HG02884 (cell line): ENCODE measurements around the gene TEX14.
"Not testable (repeated sequence)": the region's sequence is repeated elsewhere in the genome, so short reads cannot be mapped to it uniquely, and the experiment has no call there.

ENCODE experiments used
- ATAC-seq: cut with Tn5 transposase; IDR thresholded peaks from one replicate; pipeline ENCODE4 v1.9.1; 2021; ENCODE audit warnings: mild to moderate bottlenecking, moderate library complexity; ENCODE audit not compliant: unreplicated experiment

Gene TEX14

GRCh38 chr17:58614859-58615459 lies 76.9 kb downstream of the TEX14 start:
- no peak for ATAC-seq

DNA sequence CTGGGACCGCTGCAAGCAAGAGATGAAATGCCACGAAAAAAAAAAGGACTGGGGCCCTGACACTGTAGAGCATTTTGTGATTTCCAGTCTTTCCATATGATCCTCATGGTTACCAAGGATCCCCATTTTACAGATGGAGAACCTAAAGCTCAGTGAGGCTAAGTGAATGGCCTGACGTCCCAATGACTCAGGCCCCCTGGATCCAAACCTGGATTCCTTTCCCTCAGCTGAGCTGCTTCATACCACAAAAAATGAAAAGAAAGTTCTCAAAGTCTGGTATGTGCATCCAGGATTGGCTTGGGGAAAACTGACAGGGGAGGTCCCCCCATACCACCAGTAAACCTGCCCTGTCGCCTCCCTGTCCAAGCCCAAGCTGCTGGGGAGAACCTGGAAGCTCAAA lies 80.5 kb downstream of the TEX14 start:
- no peak for ATAC-seq

DNA sequence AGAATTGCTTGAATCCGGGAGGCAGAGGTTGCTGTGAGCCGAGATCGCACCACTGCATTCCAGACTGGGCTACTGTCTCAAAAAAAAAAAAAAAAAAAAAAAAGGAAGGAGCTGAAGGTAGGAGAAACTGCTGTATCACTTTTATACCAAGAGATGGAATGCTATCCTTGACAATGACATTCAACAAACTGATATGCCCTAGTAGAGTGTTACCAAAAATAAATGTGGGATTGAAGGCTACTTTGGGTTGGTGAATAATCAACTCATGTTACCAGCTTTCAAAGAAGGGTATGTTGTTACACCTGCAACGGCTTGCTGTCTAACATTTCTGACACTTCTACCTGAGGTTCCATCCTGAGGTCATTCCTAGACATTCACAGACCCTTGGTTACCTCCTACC lies 84.9 kb downstream of the TEX14 start:
- no peak for ATAC-seq

DNA sequence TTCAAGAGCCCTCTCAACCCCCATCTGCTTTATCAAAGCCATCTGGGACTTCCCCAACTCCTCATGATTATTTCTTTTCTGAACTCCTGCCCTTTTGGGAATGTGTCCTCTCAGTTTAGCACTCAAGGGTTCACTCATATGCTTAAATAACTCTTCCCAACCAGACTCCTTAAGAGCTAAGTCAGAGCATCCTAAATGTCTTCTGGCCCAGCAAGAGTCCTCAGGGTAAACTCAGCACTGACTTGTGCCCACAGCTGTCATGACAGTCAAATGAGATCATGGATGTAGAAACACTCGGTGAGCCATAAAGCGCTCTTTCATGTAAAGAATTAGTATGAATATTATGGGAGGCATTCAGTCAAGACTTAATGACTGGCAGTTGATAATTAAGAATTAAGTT lies 85.9 kb downstream of the TEX14 start:
- ATAC-seq, result no peak

- ATAC-seq, result no peak
These were observed 86.4 kb downstream of the TEX14 start for GRCh38 chr17:58605470-58605869.

- no peak for ATAC-seq
These were observed 89.9 kb downstream of the TEX14 start for GRCh38 chr17:58601976-58602375.

DNA sequence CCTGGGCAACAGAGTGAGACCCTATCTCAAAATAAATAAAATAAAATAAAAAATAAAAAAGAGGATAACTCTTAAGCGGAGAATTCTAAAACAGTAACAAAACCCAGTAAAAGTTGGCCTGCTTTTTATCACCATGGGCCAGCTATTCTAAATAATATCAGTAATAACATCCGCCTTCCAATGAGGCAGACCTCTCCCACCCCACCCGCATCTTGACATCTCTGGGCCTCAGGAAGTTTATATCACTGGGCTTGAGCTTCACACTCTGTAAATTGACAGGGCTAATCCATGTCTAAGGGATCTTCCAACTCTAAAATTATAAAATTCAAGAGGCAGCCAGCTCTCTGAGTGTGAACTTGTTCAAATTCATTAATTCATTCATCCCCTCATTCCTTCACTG lies 94.5 kb downstream of the TEX14 start:
- ATAC-seq, result no peak

- ATAC-seq, result no peak
These were observed 96.6 kb downstream of the TEX14 start for GRCh38 chr17:58595194-58595792.

DNA sequence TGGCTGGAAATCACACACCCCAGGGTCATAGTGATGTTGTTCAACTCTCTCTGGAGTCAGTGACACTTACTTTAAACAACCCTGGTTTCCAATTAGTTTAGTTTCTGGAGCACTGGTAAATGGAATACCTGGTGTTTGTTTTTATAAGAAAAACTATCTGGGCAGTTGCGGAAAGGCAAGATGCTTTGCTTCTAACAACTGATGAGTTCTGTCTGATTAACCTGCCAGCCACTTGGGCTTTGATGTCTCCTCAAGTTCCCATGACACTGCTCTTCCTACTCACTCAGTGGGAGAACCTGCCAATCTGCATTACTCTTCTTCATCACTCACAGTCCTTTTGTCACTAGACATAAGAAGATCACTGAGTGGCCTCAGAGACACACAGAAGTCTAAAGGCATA lies 98.7 kb downstream of the TEX14 start:
- ATAC-seq, result no peak

DNA sequence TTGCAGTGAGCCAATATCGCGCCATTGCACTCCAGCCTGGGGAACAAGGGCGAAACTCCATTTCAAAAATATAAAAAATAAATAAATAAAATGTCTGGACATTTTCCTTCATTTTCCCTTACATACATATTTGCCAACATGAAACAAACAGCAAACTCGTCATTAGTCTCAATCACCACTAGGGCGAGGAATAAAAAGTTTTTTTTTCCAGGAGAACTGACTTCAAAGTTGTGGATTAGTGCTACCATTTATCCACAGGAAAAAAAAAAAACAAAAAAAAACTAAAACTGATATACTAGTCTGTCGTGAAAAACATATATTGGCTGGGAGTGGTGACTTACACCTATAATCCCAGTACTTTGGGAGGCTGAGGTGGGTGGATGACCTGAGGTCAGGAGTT lies 100.4 kb downstream of the TEX14 start:
- no peak for ATAC-seq

DNA sequence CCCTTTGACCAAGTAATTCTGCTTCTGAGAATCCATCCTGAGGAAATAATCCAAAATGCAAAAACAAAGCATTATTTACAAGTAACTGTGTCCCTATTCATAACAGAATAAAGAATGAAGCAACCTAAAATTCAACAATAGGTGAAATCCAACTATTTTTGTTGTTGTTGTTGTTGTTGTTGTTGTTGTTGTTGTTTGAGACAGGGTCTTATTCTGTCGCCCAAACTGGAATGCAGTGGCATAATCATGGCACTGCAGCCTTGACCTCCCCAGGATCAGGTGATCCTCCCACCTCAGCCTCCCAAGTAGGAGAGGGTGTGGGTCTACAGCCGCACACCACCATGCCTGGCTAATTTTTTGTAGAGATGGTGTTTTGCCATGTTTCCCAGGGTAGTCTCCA lies 101.5 kb downstream of the TEX14 start:
- no peak for ATAC-seq

DNA sequence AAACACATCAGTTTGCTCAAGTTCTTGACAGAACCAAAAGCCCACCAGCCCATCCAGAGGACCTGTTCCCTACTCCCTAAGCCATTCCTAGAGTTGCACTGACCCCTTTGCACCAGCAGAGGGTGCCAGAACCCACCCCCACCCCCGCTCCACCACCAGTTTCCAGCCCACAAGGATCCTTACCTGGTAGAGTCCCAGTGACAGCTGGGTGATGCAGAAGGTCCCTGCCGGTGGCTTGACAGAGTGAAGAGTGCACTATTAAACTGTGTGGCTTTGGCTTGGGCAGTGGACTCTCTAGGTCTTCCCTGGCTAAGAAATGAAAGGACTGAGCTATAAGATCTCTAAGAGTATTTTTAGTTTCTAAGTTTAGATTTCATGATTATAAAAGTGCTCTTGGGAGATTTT lies 104.1 kb downstream of the TEX14 start:
- ATAC-seq, result no peak

GRCh38 chr17:58586009-58586644 lies 105.7 kb downstream of the TEX14 start:
- no peak for ATAC-seq

GRCh38 chr17:58585554-58585953 lies 106.3 kb downstream of the TEX14 start:
- ATAC-seq, result no peak

GRCh38 chr17:58583486-58583885 lies 108.4 kb downstream of the TEX14 start:
- ATAC-seq, result no peak

- ATAC-seq, result not testable (repeated sequence)
These were observed 109.1 kb downstream of the TEX14 start for GRCh38 chr17:58582718-58583117.

- no peak for ATAC-seq
These were observed 111.2 kb downstream of the TEX14 start for GRCh38 chr17:58580671-58581070.

DNA sequence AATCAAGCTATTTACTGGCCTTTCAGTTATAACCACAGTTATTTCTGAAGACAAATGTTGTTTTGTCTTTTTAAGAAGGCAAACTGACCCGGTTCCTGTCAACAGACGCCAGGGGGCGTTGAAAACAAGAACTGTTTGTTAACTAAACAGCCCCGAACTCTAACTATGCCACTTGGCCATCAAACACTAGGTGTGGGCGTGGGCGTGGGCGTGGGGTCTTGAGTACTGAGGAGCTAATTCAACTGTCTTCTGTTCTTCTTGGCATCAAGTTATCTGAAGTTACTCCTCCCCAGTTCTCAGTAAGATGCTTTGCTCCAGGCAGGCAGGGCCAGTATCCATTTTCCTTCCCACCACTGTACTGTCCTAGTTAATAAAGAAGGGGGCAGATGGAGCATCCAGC lies 114.1 kb downstream of the TEX14 start:
- no peak for ATAC-seq

- no peak for ATAC-seq
These were observed 115.0 kb downstream of the TEX14 start for GRCh38 chr17:58576679-58577367.

GRCh38 chr17:58575511-58575910 lies 116.3 kb downstream of the TEX14 start:
- no peak for ATAC-seq

DNA sequence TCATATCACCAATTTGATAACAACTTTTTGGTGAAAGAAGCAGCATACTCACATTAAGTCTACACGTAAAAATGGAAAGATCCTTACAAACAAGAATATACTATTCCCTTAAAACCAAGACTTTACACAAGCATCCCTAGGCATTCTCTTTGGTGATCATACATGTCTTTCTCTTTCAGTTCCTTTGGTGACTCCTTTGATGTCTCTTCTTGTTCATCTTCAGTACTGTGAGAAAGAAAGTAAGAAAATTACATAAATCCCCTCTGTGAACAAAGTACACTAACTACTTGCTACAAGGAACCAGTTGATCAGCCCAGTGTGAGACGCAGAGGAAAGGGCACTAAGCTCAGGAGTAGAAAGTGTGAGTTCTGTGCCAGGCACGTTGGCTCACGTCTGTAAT lies 117.8 kb downstream of the TEX14 start:
- ATAC-seq, result no peak

GRCh38 chr17:58572846-58573245 lies 119.0 kb downstream of the TEX14 start:
- ATAC-seq, result no peak
